Suppressor macrophage (primary cell): Measurements from ENCODE around the gene PYY.
"Not testable (repeated sequence)": the region's sequence is repeated elsewhere in the genome, so short reads cannot be mapped to it uniquely, and the experiment has no call there.

Experiments used
- DNase-seq, 4 experiments: peaks; one replicate each; pipeline ENCODE4 v3.0.0-alpha.2; 2020 to 2022

The PYY gene

DNA sequence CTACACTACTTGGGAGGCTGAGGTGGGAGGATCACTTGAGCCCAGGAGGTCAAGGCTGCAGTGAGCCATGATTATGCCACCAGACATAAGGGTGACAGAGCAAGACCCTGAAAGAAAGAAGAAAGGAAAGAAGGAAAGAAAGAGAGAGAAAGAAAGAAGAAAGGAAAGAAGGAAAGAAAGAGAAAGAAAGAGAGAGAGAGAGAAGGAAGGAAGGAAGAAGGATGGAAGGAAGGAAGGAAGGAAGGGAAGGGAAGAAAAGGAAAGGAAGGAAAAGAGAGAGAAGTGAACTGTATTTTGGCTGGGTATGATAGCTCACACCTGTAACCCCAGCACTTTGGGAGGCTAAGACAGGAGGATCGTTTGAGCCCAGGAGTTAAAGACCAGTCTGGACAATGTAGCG lies 24.3 kb upstream of the PYY start:
- no peak for DNase-seq

DNA sequence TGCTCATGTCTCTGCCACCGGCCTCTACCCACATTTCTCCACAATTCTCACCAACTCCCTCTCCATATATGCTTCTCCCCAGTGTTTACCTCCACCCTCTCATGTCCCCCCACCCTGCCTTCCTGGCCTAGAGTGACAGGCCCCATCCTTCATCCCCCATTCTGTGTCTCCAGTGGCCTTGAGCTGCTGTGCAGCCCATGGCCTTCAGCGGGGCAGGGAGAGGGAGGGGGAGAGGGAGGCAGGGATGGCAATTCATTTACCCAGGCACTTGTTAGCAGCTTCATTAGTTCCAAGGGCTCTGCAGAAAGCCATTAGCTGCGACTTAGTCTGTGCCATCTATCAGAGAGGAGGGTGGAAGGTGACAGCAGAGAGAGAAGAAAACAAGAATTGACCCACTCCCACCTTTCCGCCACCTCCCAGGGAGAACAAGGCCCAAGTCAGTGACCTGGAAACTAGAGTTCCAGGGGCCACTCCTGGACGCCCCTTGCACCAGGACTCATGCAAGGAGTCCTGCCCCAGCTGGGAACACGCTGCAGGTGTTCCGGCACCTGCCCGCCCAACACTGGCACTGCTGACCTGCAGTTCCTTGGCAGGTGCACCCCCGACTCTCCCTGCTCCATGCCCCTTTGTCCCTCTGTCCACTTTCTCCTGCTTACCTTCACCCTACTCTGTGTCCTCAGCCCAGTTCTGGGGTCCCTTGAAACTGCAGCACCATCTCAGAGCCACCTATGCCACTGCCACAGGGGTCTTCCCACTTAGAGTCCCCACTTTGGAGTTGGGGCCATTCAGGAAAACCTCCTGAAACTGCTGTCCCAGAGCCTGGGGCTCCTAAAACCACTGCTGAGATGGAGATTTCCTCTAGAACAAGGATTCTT lies 23.5 kb upstream of the PYY start:
- no peak for DNase-seq

DNA sequence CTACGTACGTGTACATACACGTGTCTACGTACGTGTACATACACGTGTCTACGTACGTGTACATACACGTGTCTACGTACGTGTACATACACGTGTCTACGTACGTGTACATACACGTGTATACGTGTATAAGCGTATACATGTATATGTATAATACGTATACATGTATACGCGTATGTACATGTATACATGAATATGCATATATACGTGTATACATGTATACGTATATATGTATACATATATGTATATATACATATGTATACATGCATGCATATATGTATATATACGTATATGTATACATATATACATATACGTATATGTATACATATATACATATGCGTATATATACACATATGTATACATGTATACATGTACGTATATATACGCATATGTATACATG lies 22.2 kb upstream of the PYY start:
- DNase-seq: no peak

DNA sequence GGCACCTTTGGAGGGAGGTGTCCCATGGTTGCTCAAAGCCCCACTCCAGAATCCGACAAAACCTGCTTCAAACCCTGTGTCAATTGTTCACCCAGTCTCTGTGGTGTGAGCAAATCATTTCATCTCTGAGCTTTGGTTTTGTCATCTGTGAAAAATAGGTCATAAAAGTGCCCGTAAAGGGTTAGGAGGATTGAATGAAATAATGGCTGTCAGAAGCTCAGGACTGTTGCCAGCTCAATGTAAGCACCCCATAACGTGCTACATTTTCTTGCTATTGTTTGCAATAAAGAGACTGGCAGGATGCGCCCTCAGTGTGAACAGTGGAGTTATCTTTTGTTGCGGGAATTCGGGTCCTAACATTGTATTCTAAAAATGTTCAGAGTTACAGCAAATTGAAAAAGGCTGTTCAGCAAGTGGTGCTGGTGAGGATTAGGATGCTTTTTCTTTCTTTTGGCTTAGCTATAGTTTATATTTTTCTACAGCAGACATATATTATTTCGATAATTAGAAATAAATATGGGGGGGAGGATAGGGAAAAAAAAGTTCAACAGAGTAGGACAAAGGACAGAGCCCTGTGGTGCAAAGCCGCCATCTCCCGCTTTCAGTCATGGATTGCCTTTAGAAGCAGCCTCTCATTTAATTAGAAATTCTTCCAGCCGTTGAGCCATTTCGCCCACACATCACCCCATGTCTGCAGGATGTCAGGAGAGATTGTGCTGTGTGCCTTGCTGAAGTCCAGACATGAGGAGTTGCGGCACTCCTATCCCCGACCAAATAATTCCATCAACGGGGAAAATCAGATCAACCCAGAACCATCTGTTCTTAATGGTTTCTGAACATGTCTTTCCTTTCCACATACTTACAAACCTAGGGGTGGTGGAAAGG lies 20.9 kb upstream of the PYY start:
- DNase-seq: no peak

DNA sequence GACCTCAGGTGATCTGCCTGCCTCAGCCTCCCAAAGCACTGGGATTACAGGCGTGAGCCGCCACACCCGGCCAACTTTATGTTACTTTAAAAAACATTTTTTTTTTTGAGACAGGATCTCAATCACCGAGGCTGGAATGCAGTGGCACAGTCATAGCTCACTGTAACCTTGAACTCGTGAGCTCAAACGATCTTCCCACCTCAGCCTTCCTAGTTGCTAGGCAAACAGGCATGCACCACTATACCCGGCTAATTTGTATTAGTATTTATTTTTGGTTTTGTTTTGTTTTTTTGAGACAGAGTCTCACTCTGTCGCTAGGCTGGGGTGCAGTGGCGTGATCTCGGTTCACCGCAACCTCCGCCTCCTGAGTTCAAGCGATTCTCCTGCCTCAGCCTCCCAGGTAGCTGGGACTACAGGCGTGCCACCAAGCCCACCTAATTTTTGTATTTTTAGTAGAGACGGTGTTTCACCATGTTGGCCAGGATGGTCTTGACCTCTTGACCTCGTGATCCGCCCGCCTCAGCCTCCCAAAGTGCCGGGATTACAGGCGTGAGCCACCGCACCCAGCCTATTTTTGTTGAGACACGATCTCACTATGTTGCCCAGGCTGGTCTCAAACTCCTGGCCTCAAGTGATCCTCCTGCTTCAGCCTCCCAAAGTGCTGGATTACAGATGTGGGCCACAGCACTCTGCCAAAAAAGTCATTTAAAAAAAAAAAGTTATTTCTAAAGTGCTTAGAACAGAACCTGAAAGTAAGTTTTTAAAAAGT lies 18.9 kb upstream of the PYY start:
- not testable (repeated sequence) for DNase-seq

- DNase-seq: not testable (repeated sequence)
Observed at GRCh38 chr17:43971436-43971835, 17.7 kb upstream of the PYY start.

- DNase-seq: no peak
Observed at GRCh38 chr17:43970366-43970765, 16.6 kb upstream of the PYY start.

- DNase-seq: no peak
Observed at GRCh38 chr17:43967251-43967875, 13.6 kb upstream of the PYY start.

- no peak for DNase-seq
Observed at GRCh38 chr17:43966276-43966675, 12.5 kb upstream of the PYY start.

DNA sequence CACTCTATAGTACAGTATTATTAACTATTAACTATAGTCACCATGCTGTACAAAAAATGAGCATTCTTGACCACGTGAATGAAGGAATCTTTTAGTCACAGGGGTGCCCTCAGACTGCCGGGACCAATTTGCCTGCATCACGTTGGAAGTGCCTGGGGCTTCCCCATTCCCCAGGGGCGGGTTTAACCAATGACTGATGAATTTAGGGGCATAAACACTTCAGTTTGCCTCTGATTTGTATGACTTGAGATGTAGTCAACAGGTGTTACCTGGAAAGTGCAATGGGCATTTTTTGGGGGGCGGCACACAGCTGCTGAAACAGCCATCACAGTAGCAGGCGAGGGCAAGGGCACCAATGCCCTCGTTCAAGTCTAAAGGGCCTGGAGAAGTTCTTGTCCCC lies 8.7 kb upstream of the PYY start:
- no peak for DNase-seq

- DNase-seq: no peak
Observed at GRCh38 chr17:43961954-43962353, 8.2 kb upstream of the PYY start.

DNA sequence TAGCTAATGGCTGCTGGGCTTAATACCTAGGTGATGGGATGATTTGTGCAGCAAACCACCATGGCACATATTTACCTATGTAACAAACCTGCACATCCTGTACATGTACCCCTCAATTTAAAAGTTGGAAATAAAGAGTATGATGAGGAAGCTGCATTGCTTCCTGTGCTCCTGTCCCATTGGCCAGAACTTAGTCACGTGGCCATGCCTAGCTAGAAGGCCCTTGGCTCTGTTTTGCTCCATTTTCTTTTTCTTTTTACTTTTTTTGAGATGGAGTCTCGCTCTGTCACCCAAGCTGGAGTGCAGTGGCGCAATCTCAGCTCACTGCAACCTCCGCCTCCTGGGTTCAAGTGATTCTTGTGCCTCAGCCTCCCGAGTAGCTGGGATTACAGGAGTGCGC lies 7.6 kb upstream of the PYY start:
- not testable (repeated sequence) for DNase-seq

DNA sequence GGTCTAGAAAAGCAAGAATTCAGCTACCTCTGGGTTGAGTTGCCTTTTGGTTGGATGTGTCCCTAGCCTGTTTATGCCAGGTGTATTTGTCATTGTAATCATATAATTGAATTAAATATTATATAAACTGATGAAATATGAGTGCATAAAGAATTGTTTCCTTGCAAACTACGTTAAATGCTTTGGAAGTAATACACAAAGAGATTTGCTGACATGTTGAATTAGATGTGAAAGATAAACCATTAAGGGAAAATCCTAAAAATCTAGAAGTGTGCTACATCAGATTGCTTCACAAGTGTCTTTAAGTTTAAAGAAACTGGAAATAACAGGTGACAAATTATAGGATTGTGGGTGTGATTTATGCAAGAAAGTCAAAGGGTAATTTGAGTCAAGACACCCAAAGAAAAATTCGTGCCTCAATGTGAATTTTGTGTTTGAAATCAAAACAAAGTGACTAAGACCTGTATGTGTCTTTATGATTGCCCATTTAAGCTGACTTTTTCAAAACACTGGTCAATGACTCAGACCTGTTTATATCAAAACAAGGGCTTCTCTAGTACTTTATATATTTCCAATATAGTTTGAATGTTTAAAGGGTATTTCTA lies 5.1 kb upstream of the PYY start:
- no peak for DNase-seq

- no peak for DNase-seq
Observed at GRCh38 chr17:43956222-43956621, 2.5 kb upstream of the PYY start.

GRCh38 chr17:43952724-43953666 lies 745 bp downstream of the PYY start:
- DNase-seq: no peak

- DNase-seq: no peak
Observed at GRCh38 chr17:43952351-43952723, 1.4 kb downstream of the PYY start.

GRCh38 chr17:43951750-43952149 lies 2.0 kb downstream of the PYY start:
- no peak for DNase-seq

GRCh38 chr17:43950554-43950953 lies 3.2 kb downstream of the PYY start:
- DNase-seq: no peak

- peak in 1 of 4 experiments; percentile 9 for DNase-seq
Observed at GRCh38 chr17:43949781-43950180, 4.0 kb downstream of the PYY start.

DNA sequence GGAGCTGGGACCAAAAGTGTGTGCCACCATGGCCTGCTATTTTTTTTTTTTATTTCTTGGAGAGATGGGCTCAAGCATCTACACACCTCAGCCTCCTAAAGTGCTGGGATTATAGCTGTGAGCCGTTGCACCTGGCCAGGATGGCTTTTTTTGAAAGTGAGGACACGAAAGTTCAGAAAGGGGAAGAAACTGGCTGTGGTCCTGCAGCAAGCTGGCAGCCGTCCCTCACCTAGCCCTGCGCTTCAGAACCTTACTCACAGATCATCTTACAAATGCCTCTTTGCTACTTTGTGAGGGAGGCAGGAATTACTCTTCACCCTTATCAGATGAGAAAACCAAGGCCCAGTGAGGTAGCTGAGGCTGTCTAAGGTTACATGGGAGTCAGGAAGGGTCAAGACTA lies 7.0 kb downstream of the PYY start:
- no peak for DNase-seq
